ENCODE measurements around the gene HNF4A. TPM values are rescaled to one million over a fixed set of nuclear protein-coding genes. Genes with fewer than 3 reads are reported as not detected.

HNF4A gene
- total and polyA plus RNA-seq, 2 of the 4 experiments (the other 2 are of a cell fraction) = not detected

GRCh38 chr20:44342248-44342647 is 13.3 kb upstream of the HNF4A start:
- Histone ChIP-seq H2BK120ac (ENCODE audit: low read depth, low read length) (no peak overlapping the region), H3K79me1 (ENCODE audit: low read depth in 1 of 2, low read length in 2 of 2) (no peaks in the 10 kb centered on the region), H2BK5ac (ENCODE audit: low read depth, low read length, poor library complexity, severe bottlenecking) (no peak overlapping the region), H2BK20ac (ENCODE audit: low read depth, low read length) (no peak overlapping the region), H4K91ac (ENCODE audit: insufficient read depth, low read depth, low read length) (no peak overlapping the region), H3K9me1 (ENCODE audit: insufficient read depth, low read length) (no peaks in the 10 kb centered on the region), H3K27ac (ENCODE audit: insufficient read depth, low read length) (no peak overlapping the region), H3K36me3 (ENCODE audit: control insufficient read depth, insufficient read depth, low read length) (no peaks in the 10 kb centered on the region), H4K5ac (ENCODE audit: low read depth, low read length) (no peak overlapping the region), H3K27me3 (ENCODE audit: control insufficient read depth, insufficient read depth, low read length) (peaks cover 20% of the 10 kb centered on the region), H3K56ac (ENCODE audit: extremely low read depth, insufficient read depth, low read length) (no peak overlapping the region), H3K4me1 (ENCODE audit: control insufficient read depth, insufficient read depth, low read length) (no peaks in the 10 kb centered on the region), H3K4me3 (ENCODE audit: insufficient read depth, low read depth, low read length) (no peak overlapping the region), H3K9me3 (ENCODE audit: control insufficient read depth, insufficient read depth, low read length) (no peaks in the 10 kb centered on the region), H3K4ac (ENCODE audit: low read depth, low read length) (no peak overlapping the region), H2AK5ac (ENCODE audit: low read depth, low read length) (no peak overlapping the region), H3K14ac (replicated peaks; ENCODE audit: low read depth, low read length) (no peak overlapping the region), H2BK15ac (ENCODE audit: low read depth, low read length) (no peak overlapping the region), H3K23ac (ENCODE audit: low read depth, low read length) (no peak overlapping the region), H4K20me1 (ENCODE audit: insufficient read depth, low read length) (no peaks in the 10 kb centered on the region), H4K8ac (ENCODE audit: low read depth in 2 of 2, low read length in 2 of 2) (no peak overlapping the region), H3K4me2 (ENCODE audit: low read depth, low read length) (no peak overlapping the region; the same call in 1 of the 2 replicates), H2AK9ac (replicated peaks; ENCODE audit: low read depth, low read length, poor library complexity) (no peak overlapping the region), H3K18ac (ENCODE audit: low read depth, low read length) (no peak overlapping the region), H3K9ac (ENCODE audit: low read depth, low read length) (no peak overlapping the region), H2AFZ (replicated peaks; ENCODE audit: low read length, poor library complexity) (no peak overlapping the region)
- POLR2A ChIA-PET (ENCODE audit: unreplicated experiment) = no interaction called here
- intact Hi-C loops (cut with micrococcal nuclease) = no loop called here
- DNase-seq = peak; percentile 8
- BruUV-seq (replicated peaks) = no TSS peak
- WGBS, 2 experiments (ENCODE audit: extremely low coverage in 2 of 2, insufficient read length in 1 of 2) = no CpG with 5 or more reads among the region's 6 CpGs
- ATAC-seq (ENCODE audit: low read depth) = peak; percentile 76
- dilution Hi-C loops (cut with HindIII; ENCODE audit: low sequenced_read_pairs, unreplicated experiment) = no loop called here
- in situ Hi-C loops (cut with MboI; ENCODE audit: low sequenced_read_pairs) = no loop called here
- TF ChIP-seq MXI1 (IDR thresholded peaks at IDR 0.05; ENCODE audit: borderline replicate concordance, low read depth, low read length) (no peak), RCOR1 (IDR thresholded peaks at IDR 0.05; ENCODE audit: insufficient replicate concordance, low read length) (no peak), BHLHE40 (IDR thresholded peaks at IDR 0.05; ENCODE audit: low read depth, low read length) (no peak), CEBPB (IDR thresholded peaks at IDR 0.05; ENCODE audit: low read depth, low read length) (no peak), RAD21 (IDR thresholded peaks at IDR 0.05; ENCODE audit: low read length) (no peak), NFE2L2 (IDR thresholded peaks at IDR 0.05; ENCODE audit: low read depth, low read length) (no peak), MAZ (IDR thresholded peaks at IDR 0.05; ENCODE audit: borderline replicate concordance, low read depth, low read length) (no peak), SMC3 (IDR thresholded peaks at IDR 0.05; ENCODE audit: low read depth, low read length) (no peak), POLR2A (IDR thresholded peaks at IDR 0.05; ENCODE audit: low read depth, low read length) (no peak), MAFK (IDR thresholded peaks at IDR 0.05; ENCODE audit: low read depth, low read length) (no peak), CTCF (conservative IDR thresholded peaks at IDR 0.05; ENCODE audit: low read depth, low read length) (no peak), CHD1 (IDR thresholded peaks at IDR 0.05; ENCODE audit: low read depth, low read length) (no peak), FOS (IDR thresholded peaks at IDR 0.05; ENCODE audit: low read depth, low read length) (no peak), RFX5 (IDR thresholded peaks at IDR 0.05; ENCODE audit: low read depth, low read length) (no peak)
- TF ChIP-seq, protein P1, sequence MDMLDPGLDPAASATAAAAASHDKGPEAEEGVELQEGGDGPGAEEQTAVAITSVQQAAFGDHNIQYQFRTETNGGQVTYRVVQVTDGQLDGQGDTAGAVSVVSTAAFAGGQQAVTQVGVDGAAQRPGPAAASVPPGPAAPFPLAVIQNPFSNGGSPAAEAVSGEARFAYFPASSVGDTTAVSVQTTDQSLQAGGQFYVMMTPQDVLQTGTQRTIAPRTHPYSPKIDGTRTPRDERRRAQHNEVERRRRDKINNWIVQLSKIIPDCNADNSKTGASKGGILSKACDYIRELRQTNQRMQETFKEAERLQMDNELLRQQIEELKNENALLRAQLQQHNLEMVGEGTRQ (IDR thresholded peaks at IDR 0.05; ENCODE audit: low read depth, low read length) = no peak
- TF ChIP-seq, protein P2, sequence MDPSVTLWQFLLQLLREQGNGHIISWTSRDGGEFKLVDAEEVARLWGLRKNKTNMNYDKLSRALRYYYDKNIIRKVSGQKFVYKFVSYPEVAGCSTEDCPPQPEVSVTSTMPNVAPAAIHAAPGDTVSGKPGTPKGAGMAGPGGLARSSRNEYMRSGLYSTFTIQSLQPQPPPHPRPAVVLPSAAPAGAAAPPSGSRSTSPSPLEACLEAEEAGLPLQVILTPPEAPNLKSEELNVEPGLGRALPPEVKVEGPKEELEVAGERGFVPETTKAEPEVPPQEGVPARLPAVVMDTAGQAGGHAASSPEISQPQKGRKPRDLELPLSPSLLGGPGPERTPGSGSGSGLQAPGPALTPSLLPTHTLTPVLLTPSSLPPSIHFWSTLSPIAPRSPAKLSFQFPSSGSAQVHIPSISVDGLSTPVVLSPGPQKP (IDR thresholded peaks at IDR 0.05; ENCODE audit: borderline replicate concordance, low read depth, low read length) = no peak
- CTCF ChIA-PET = no interaction called here
